Cerebellar cortex (tissue), 1 donor: ENCODE results near the gene GCSAM.

Experiments used
- DNase-seq: peaks from one replicate; pipeline ENCODE4 v3.0.0-alpha.2; 2015; ENCODE audit warnings: low spot score

Gene GCSAM

GRCh38 chr3:112129925-112130637 is 3.0 kb downstream of the GCSAM start:
- no peak for DNase-seq

DNA sequence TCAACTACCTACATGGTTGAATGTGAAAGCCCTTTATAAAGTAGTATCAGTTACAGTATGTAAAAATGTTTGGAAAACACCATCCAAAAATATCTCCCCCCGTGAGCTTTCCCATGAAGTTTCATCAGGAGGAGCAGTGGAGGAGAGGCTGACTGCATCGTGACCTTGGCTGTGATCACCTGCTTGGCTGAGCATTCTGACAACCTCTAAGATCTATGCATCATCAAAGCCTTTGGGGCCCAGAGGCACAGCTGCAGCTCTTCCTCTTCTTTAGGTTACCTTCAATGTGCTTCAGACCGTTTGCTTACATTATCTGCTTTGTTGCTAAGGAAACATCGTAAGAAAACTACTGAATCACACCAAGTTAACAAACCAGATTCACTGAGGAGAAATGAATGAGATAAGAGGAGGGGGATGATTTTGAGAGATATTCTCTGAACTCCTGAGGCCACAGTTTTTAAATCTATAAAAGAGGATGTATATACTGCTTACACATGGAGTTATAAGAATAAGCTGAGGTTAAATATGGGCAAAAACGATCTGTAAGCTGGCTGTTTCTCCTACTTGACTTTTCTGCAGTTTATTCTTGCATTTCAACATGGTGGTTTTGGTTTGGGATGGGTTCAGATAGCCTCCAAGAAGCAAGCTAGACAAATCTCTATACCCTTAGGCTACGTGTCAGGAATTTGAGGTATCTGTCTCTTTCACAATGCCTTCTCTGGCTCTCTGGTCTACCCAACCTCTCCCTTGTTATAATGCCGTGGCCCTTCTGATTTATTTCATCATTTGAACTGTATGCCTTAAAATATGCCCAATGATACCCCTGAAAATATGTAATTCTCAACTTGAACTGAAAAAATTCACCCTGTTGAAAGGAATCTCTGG is 4.0 kb downstream of the GCSAM start:
- no peak for DNase-seq

GRCh38 chr3:112127522-112128494 is 5.2 kb downstream of the GCSAM start:
- DNase-seq: no peak

DNA sequence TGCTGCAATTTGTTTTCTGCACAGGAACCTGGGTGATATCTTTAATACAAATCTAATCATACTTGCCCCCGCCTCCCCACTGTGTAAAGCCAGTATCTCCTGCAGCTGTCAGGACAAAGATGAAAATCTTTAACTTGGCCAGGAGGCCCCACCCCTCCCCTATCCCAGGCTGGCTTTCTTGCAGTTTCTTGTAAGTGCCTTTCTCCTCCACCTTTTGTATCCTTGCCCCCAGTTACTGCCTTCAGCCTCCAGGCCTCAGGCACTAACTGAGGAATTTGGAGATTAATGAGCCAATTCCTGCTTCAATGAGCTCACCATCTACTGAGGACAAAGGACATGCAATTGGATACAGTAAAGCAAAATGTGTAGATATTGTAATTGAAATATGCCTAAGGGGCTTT is 6.5 kb downstream of the GCSAM start:
- DNase-seq: no peak

GRCh38 chr3:112124907-112125607 is 8.0 kb downstream of the GCSAM start:
- DNase-seq: no peak

- DNase-seq: no peak
Observed at GRCh38 chr3:112123548-112123947, 9.5 kb downstream of the GCSAM start.

DNA sequence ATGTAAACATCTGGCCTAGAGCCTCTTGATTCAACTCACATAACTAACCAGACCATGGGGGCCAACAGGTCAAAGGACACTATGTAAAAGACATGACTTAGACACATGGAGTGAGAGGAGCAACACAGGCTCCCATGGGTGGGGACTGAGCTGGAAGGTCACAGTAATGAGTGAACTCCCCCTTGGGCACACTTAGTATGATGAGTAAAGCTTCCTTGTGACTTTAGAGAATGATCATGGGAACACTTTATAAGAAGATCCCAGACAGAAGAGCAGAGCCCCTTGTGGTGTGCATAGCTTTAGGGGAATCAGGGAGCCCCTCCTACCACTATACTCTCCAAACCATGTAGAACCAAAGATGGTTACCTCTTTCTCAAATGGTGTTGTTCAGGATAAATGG is 10.2 kb downstream of the GCSAM start:
- no peak for DNase-seq

DNA sequence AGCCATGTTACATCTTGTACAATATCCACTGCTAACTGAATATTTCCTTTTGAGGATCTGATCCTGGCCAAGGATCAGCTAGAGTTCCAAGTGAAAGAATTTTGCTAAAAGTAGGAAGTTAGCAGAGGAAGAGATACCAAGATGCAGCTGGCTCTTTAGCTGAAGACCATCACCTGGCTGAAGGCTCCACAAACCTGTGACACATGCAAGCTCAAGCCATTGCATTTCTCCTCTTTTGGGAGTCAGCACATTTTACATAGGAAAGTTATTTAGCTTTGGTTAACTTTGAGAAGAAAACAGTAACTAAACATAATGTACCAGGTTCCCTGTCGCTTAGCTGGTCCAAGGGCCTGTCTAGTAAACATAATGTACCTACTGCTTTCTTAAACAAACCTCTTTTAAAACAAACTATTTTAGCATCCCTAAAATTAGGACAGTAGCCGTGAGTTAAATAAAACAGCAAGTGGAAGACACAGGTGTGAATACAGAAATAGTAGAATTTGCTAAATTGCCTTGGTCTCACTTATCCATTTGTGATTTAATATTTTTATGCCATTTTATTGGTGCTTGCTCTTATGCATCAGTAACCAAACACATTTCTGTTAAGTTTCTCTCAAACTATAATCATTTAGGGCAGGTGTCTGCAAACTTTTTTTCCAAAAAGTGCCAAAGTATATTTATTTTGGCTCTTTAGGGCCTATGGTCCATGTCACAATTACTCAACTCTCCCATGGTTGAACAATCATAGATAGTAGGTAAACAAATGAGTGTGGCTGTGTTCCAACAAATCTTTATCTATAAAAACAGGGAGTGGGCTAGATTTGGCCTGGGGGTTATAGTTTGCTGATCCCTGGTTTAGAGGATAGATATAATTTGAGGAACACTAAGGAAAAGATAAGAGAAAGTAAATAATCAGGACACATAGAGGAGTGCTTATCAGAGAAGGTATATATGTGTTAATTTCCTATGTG is 11.2 kb downstream of the GCSAM start:
- DNase-seq: no peak

- DNase-seq: no peak
Observed at GRCh38 chr3:112119962-112120836, 12.8 kb downstream of the GCSAM start.

GRCh38 chr3:112117841-112118571 is 15.0 kb downstream of the GCSAM start:
- no peak for DNase-seq

- no peak for DNase-seq
Observed at GRCh38 chr3:112117415-112117814, 15.6 kb downstream of the GCSAM start.

GRCh38 chr3:112116748-112117186 is 16.3 kb downstream of the GCSAM start:
- DNase-seq: no peak

GRCh38 chr3:112115806-112116383 is 17.2 kb downstream of the GCSAM start:
- DNase-seq: no peak

DNA sequence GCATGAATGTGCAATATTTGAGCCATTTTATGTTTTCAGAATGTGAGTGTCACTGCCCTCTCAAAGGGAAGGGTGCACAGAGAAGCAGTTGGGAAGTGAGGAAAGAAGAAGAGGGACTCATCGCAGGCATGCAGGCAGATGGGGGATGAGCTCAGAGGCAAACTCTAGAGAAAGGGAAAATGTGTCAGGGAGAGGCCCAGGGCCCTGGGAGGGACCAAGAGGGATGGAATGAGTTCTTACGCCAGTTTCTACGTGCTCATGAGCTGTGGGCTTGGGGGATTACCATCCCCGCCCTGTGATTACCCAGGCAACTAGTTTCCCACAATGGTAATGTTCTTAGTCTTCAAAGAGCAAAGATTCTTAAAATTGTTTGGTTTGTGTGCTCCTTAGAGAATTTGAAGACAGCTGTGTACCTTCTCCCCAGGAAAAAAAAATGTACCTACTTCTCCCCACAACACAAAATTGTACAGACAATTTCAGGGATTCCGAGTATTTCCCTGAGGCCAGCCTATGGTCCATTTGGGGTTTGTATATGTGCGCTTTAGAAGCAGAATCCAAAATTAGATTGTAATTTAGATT is 17.8 kb downstream of the GCSAM start:
- DNase-seq: no peak

DNA sequence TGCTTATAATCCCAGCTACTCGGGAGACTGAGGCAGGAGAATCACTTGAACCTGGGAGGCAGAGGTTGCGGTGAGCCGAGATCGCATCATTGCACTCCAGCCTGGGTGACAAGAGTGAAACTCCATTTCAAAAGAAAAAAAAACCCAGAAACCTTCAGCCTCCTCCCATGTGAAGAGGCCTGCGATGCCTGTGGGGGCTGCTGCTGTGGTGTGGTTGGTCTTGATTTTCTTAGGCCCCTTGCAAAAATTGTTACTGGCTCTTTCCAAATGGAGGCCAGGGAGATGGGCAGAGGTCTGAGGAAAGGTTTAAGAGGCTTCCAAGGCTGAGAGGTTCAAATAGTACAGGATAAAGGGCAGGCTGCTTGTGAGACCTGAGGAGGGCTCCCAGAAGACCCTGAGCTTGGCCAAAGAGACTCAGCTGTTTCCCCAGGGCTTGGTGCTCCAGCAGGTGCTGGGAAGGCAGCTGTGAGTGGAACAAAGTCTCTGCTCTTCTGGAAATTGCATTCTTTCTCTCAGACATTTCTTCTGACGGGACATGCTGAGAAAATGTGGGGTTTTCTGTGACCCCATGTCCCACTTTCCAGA is 18.4 kb downstream of the GCSAM start:
- no peak for DNase-seq

DNA sequence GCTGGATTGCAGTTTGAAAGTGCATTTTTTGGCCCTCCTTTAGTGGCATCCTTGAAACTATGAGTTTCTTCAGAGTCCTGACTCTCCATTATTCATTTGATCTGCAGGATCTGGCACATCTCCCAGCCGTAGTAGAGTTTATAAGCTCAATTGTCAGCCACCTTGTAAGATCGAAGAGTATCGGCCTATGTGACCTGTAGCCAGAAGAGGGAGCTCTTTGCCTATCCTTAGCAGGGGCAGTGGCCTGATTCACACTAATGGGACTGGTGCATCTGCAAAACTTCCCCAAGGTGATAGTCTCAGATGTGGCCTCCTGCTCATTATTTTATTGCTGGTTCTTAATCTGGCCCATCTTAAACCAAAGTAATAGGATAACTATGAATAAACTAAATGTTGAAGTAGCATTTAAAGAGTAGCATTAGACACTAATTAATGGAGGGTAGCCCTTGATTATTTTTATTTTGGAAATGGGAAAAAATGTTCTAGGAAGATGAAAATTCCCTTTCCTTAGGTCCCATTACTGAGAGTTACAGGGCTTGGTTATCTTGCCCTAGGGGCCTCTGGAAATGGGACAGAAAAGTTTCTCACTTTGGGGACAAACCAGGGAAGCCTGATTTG is 21.2 kb downstream of the GCSAM start:
- peak; percentile 30 for DNase-seq

DNA sequence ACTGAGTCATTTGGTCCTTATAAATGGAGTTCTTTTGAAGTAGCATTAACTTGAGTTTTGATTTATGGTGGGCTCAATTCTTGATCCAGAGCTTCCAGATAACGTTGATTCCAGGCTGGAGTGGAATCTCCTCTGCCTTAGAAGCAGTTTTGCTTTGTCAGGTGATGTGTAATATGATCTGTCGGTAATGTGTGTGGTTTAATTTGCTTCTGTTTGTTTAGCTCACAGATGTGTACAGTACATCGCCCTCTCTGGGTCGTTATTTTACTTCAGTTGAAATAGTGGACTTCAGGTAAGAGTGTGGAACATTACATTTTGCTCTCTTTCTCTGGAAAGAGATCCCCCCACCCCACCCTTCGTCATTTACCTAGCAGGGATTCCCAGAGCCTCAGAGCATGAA is 23.7 kb downstream of the GCSAM start:
- no peak for DNase-seq
